Fibroblast of skin of left quadriceps (primary cell): ENCODE data around the gene SYTL4.

ENCODE experiments used
- DNase-seq, 2 experiments: peaks; one replicate each; pipeline ENCODE4 v3.0.0-alpha.2; 2013; ENCODE audit warnings: low read depth in 2 of 2

Gene SYTL4

DNA sequence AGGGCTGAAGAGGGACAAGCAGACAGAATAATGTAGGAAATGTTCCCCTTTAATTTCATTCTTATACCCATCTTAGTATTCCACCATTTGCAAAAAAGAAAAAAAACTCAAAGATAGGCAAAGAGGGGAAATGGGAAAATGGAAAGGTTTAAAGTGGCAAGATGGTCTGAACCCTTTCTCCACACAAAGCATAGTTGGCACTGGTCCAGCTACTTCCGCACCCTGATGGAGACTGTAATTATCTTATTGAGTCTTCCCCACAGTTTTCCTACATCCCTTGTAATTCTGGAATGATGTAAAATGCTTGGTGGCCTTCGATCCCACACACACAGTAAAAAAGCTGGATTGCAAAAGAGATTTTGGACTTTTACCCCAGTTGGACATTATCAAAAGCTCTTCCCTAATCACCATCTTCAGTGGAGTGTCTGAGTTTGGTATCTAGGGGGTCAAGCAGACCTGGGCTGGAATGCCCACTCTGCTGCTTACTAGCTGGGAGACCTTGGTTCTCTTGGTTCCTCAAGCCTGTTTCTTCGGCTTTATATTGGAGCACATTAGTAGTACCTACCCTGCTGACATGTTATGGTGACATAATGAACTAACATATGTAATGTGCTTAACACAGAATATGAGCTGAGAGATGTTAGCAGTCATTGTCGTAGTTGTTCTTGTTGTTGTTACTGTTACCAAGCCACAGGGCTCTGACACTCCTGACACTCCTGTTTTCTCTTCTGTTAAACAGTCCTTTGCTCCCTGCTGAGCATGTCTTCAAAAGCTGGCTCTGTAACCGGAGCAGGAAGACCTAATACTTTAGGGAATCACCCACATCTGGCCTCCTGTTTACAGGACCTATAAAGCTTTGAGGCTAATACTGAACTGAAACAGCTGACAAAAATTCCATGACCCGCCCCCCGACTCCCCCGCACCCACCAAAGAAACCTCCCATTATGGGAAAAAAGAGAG, 83.2 kb downstream of the SYTL4 start:
- peak; percentile 67 to 71 for DNase-seq

GRCh38 chrX:100647739-100648138, 84.2 kb downstream of the SYTL4 start:
- DNase-seq, result no peak

DNA sequence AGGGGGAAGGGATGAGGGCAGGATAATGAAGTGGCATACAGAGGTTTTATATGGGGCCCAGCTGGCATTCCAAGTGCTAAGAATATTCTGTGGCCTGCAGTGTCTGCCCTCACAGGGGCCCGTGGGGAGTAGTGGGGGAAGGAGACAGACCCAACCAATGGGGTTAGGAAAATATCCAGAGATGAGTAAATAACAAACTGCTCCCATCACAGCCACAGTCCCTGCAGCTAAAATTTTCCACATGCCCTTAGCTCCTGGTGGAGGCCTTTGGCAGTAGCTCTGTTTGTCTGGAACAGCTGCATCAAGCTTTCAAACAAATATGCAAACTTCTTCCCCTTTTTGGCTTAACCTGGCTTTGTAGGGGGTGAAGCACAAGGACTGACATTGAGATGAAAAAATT, 84.8 kb downstream of the SYTL4 start:
- DNase-seq, result no peak

GRCh38 chrX:100645106-100645505, 86.8 kb downstream of the SYTL4 start:
- no peak for DNase-seq

GRCh38 chrX:100643956-100644860, 87.7 kb downstream of the SYTL4 start, which contains the start of gene SRPX2:
Gene SRPX2, plus strand, starts transcription at chrX:100644199. Its CDS starts 2,124 bp downstream, at chrX:100646323.
- peak; percentile 79 for DNase-seq

- DNase-seq, result no peak
Measured at GRCh38 chrX:100643212-100643611, 88.7 kb downstream of the SYTL4 start.

DNA sequence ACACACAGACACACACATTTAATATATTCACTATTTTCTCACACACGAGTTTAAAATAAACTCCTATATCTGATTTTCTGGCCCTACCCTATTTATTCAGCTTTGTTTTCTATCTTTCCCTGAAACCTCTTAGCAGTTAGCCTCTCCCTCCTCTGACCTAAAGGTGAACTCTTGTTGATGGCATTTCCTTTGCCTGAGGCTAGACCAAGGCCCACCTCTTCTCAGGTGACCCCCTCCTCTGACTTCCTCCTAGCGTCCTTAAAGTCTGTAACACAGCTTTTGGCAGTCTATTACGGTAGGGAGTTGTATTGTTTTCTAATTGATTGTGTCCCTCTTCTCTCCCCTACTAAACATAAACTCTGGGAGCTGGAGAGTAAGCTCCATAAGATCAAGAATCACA, 89.6 kb downstream of the SYTL4 start:
- DNase-seq, result no peak

DNA sequence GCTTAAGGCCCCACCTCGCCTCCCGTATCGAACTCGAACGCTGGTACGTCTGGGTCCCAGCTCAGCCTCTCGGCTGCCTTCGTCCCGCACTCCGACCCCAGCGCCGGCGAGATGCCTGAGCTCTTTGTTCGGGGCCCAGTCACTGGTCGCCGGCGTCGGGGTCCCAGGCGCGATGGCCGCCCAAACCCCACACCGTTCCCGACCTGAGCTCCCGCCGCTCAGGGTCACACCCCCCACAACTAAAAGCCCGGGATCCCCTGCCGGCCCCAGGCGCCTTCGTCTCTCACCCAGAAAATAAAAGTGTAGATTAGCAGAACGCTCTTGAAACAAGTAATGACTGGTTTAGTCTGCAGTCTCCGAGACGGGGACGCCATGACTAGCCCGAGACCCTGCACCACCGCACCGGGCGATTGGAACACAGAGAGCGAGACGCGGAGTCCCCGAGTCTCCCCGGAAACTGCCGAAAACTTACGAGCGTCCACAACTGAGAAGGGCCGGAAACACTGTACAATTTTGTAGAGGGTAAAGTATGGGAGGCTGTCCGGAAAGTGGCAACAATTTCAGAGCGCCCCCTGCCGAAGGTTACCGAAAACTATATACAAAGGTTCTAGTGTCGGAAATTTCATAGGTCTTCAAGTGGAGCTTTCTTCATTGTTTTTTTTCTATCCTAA, 95.5 kb downstream of the SYTL4 start, which contains the start of gene TSPAN6:
TSS of gene TSPAN6 (minus strand) at position 486 of the 671 bp plus-strand sequence. CDS start at position 374, 112 bp downstream.
- peak; percentile 80 to 81 for DNase-seq

DNA sequence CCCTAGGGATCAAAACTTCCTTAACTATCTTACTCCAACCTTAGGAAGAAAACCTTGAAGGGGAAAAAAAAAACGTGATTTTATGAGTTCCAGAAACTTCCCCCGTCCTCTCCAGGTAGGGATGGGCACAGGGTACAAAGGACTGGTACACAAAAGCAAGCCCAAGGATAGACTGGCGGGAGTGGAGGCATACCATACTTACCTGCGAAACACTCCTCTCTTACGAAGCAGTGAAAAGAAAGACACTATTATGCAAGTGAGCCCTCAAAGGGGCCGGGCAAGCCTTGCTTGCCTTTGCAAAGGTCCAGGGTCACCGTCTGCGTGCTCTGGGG, 96.0 kb downstream of the SYTL4 start:
- DNase-seq, result no peak

GRCh38 chrX:100635040-100635439, 96.9 kb downstream of the SYTL4 start:
- DNase-seq, result no peak

DNA sequence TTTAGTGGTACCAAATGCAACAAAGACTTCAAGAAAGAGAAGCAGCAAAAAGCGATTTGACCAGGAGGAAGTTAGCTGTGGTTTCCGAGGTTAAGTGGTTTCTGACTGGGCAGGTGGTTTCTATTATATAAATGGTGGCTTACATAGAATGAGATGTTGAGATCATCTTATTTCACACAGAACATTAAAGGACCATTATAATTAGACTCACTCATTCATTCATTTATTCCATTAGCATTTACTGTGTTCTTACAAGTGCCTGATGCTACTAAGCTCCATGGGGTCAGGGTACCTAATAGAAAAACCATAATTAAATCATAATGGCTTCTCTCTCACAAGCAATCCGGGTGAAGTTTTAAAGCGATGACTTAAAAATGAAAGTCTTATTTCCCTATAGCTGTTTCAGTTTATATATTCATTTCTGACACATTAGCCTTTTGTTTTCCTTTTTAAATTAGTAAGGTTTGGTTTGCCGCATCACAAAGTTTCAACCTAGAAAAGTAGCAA, 105.9 kb downstream of the SYTL4 start:
- no peak for DNase-seq
